Heart left ventricle (tissue), 16 donors: Measurements from ENCODE around the gene CELF2. TPM values are rescaled to one million over a fixed set of nuclear protein-coding genes. Genes with fewer than 3 reads are reported as not detected.
A peak's percentile ranks its signal among the peaks of the same experiment; 100 is the strongest.

ENCODE experiments used
- ATAC-seq, 4 donors: fragments of 200-7000 bp; cut with Tn5 transposase; one replicate each; pipeline ENCODE4 v1.9.1; 2020 to 2022; ENCODE audit warnings: moderate library complexity in 4 of 4, mild to moderate bottlenecking in 3 of 4, moderate number of reproducible peaks in 1 of 4
- DNase-seq, 5 donors: peaks; one replicate each; pipeline ENCODE4 v3.0.0-alpha.2; 2020
- H3K27ac ChIP-seq, 12 donors: fragments of 200-600 bp; sonication (generic) in 4 of 12; one replicate each; pipeline versions ENCODE4 v1.5.0 to v1.8.0; 2016 to 2022; ENCODE audit warnings: mild to moderate bottlenecking in 2 of 12
- H3K27me3 ChIP-seq, 9 donors: fragments of 200-600 bp; sonication (generic) in 2 of 9; one replicate each; pipeline versions ENCODE4 v1.5.1 to v1.8.0; 2016 to 2022; ENCODE audit warnings: mild to moderate bottlenecking in 3 of 9
- H3K36me3 ChIP-seq, 9 donors: fragments of 200-600 bp; sonication (generic) in 2 of 9; one replicate each; pipeline versions ENCODE4 v1.5.0 to v1.8.0; 2018 to 2022; ENCODE audit warnings: mild to moderate bottlenecking in 2 of 9
- H3K4me1 ChIP-seq, 12 donors: fragments of 200-600 bp; sonication (generic) in 4 of 12; one replicate each; pipeline versions ENCODE4 v1.5.0 to v1.8.0; 2016 to 2022; ENCODE audit warnings: mild to moderate bottlenecking in 3 of 12
- H3K4me3 ChIP-seq, 12 donors: fragments of 200-600 bp; sonication (generic) in 4 of 12; one replicate each; pipeline versions ENCODE4 v1.5.0 to v1.8.0; 2017 to 2022; ENCODE audit warnings: mild to moderate bottlenecking in 9 of 12, moderate library complexity in 4 of 12
- H3K9me3 ChIP-seq, 12 donors: fragments of 200-600 bp; sonication (generic) in 4 of 12; one replicate each; pipeline versions ENCODE4 v1.5.0 to v1.8.0; 2016 to 2022; ENCODE audit warnings: mild to moderate bottlenecking in 1 of 12
- POLR2A ChIP-seq, 2 donors: fragments of 450-650 bp; IDR thresholded peaks; one replicate each; pipeline ENCODE4 v1.6.1; 2017; ENCODE audit warnings: antibody characterized with exemption in 2 of 2, mild to moderate bottlenecking in 2 of 2, moderate library complexity in 2 of 2
- WGBS, 4 donors: extraction: QIAGEN DNeasy Blood & Tissue Kit in 2 of 4; methylation state at CpG; one replicate each; pipeline versions ENCODE4 v1.1.5 to v1.1.7; 2013 to 2018; 5-methylcytosine and 5-hydroxymethylcytosine counted together
- intact Hi-C, 10 donors: fragments of 100-400 bp; cut with DNase I; formaldehyde crosslinking; loops; one replicate each; pipeline versions ENCODE4 v1.11.1 to v1.14.2; 2022
- polyA plus RNA-seq, 2 donors: library from polyadenylated mRNA; stranded (reverse); fragments of 200-250 nt; gene quantifications; one replicate each; pipeline ENCODE4 v1.2.3, GENCODE V29; 2013
- total RNA-seq, 9 donors: library from RNA; depleted of rRNA in 2 of 9; stranded (reverse); fragments of >200 nt in 2 of 9; fragmentation: NEBNext Ultra II Directional in 3 of 9; extraction: Animal tissue kit (Norgen Biotek cat#: 25700) in 3 of 9; gene quantifications; one replicate each; pipeline versions ENCODE4 v1.1.0 to v1.2.4, GENCODE V29; 2016 to 2023
- TF ChIP-seq, protein P1 (sequence below), 12 donors: fragments of 200-600 bp; sonication (generic) in 4 of 12; IDR thresholded peaks; one replicate each; pipeline versions ENCODE4 v1.5.0 to v1.8.0; 2018 to 2022; ENCODE audit warnings: antibody characterized with exemption in 12 of 12, mild to moderate bottlenecking in 5 of 12
- donor health status: ischemic (EF 13 %, LVEDD 7.1; RV severe dilation, severe dysfunction).
- donor health status: healthy with polysubstance abuse.
- donor health status: DM: no; HTN: yes; CAD: no.
- donor health status: DM: no; HTN: no; CAD: no.
- donor health status: ischemic (EF 25% LVEDD 6.9; RV normal size, moderate dysfunction).
- donor health status: ischemic (EF 25% LVEDD 5.7; RV mildly dilated, moderate dysfunction).
- donor health status: healthy.
- donor health status: DM: yes; HTN: yes; CAD: no.
- donor health status: ischemic (EF 35%, LVEDD 5.7; RV mildly dilated, moderate dysfunction).
- donor health status: nonischemic (EF 11% LVEDD 7.7; RV severe dilation, severe dysfunction).
- donor health status: DM: yes; HTN: yes; CAD: no.
- donor health status: PGD.
- donor health status: ischemic (EF 29% LVEDD 5.4; RV normal size, mild dysfunction).
- donor health status: nonischemic (EF 23%, LVEDD 6.1; RV moderate dilation, normal function).

CELF2 gene
- total and polyA plus RNA-seq, 11 donors, result 14.2 to 103 (median 67.1) TPM

GRCh38 chr10:11159543-11160215 lies 142.0 kb downstream of the CELF2 start:
- H3K9me3 ChIP-seq, result peaks cover 0 to 7% (median 0%) of the 10 kb centered on the region in 12 donors
- H3K4me1 ChIP-seq, result peaks cover 0 to 80% (median 38%) of the 10 kb centered on the region in 12 donors
- H3K36me3 ChIP-seq, result no peaks in the 10 kb centered on the region
- no peak for TF ChIP-seq POLR2A (IDR thresholded peaks at IDR 0.05)
- TF ChIP-seq, protein P1, sequence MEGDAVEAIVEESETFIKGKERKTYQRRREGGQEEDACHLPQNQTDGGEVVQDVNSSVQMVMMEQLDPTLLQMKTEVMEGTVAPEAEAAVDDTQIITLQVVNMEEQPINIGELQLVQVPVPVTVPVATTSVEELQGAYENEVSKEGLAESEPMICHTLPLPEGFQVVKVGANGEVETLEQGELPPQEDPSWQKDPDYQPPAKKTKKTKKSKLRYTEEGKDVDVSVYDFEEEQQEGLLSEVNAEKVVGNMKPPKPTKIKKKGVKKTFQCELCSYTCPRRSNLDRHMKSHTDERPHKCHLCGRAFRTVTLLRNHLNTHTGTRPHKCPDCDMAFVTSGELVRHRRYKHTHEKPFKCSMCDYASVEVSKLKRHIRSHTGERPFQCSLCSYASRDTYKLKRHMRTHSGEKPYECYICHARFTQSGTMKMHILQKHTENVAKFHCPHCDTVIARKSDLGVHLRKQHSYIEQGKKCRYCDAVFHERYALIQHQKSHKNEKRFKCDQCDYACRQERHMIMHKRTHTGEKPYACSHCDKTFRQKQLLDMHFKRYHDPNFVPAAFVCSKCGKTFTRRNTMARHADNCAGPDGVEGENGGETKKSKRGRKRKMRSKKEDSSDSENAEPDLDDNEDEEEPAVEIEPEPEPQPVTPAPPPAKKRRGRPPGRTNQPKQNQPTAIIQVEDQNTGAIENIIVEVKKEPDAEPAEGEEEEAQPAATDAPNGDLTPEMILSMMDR (IDR thresholded peaks at IDR 0.05), result no peak
- ATAC-seq (peak in 1 of 4 donors; percentile 35), DNase-seq (peak in 1 of 5 donors; percentile 63)
- WGBS, 4 donors, result 49 to 57% (median 52%) methylated on average over 8 of the region's 8 CpGs
- H3K27ac ChIP-seq, result peak overlapping the region in 3 of 12 donors; percentile 19 to 98 (median 21)
- H3K27me3 ChIP-seq, result no peaks in the 10 kb centered on the region
- no peak overlapping the region for H3K4me3 ChIP-seq
- intact Hi-C loops, result loop anchor here in 5 of 10 donors (10.0 kb wide), 5 partner anchors 45 to 345 kb away; no protein-coding TSS in a partner anchor

DNA sequence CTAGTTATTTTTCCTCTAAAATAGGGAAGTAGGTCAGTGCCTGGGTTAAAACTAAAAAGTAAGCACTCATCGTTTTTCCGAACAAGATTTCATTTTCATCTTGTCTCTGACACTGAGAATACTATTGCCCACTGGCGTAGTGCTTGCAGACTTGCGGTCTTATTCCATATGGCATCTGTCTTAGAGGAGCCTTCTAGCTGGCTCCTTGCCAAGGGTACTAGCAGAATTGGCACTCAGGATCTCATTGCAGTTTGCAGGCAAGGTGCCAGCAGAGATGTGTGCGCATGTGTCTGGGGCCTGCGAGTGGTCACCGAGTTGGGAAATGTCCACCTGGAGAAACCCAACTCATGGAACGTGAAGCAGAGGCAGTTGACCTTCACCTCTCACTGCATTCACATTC lies 143.4 kb downstream of the CELF2 start:
- H3K36me3 ChIP-seq, result no peaks in the 10 kb centered on the region
- TF ChIP-seq, protein P1 (IDR thresholded peaks at IDR 0.05), result no peak
- no peak for TF ChIP-seq POLR2A (IDR thresholded peaks at IDR 0.05)
- intact Hi-C loops, result loop anchor here in 5 of 10 donors (10.0 kb wide), 5 partner anchors 46 to 346 kb away; no protein-coding TSS in a partner anchor
- no peak for ATAC-seq
- H3K4me3 ChIP-seq, result no peak overlapping the region
- peaks cover 0 to 75% (median 36%) of the 10 kb centered on the region in 12 donors for H3K4me1 ChIP-seq
- DNase-seq, result peak in 2 of 5 donors; percentile 32 to 71
- H3K9me3 ChIP-seq, result peaks cover 0 to 7% (median 0%) of the 10 kb centered on the region in 12 donors
- no peaks in the 10 kb centered on the region for H3K27me3 ChIP-seq
- WGBS, 4 donors, result 89 to 95% (median 91%) methylated on average over 8 of the region's 8 CpGs
- peak overlapping the region in 1 of 12 donors; percentile 98 for H3K27ac ChIP-seq

DNA sequence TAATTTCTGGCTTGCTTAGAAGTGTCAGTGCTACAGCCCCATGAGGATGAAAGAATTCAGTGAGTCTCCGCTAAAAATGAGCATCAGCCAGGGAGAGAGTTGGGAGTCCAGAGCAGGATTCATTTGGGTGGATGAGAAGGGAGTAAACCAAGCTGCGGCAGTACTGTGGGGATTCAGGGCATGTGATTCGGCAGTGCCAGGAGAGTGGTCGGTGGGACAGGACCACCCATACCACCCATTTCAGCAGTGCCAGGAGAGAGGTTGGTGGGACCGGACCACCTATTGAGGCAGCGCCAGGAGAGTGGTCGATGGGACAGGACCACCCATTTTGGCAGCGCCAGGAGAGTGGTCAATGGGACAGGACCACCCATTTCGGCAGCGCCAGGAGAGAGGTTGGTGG lies 144.2 kb downstream of the CELF2 start:
- Histone ChIP-seq H3K27ac (peak overlapping the region in 1 of 12 donors; percentile 98), H3K27me3 (no peaks in the 10 kb centered on the region), H3K4me1 (peaks cover 0 to 78% (median 38%) of the 10 kb centered on the region in 12 donors), H3K4me3 (no peak overlapping the region), H3K36me3 (no peaks in the 10 kb centered on the region), H3K9me3 (peaks cover 0 to 7% (median 0%) of the 10 kb centered on the region in 12 donors)
- TF ChIP-seq POLR2A (IDR thresholded peaks at IDR 0.05), result no peak
- TF ChIP-seq, protein P1 (IDR thresholded peaks at IDR 0.05), result no peak
- no peak for ATAC-seq
- DNase-seq, result no peak
- intact Hi-C loops, result loop anchor here in 5 of 10 donors (10.0 kb wide), 5 partner anchors 47 to 347 kb away; no protein-coding TSS in a partner anchor
- WGBS, 4 donors, result 93 to 99% (median 96%) methylated on average over 10 of the region's 10 CpGs
